ENCODE measurements around the gene KIFC3. TPM values are rescaled to one million over a fixed set of nuclear protein-coding genes. Genes with fewer than 3 reads are reported as not detected.

Gene KIFC3
- total and polyA plus RNA-seq, 2 of the 13 experiments (the other 11 are each of a cell fraction or from before 2014, with no cell fraction given): 42.1 to 45.3 TPM

GRCh38 chr16:57822018-57822553, 19.8 kb upstream of the KIFC3 start:
- CTCF ChIA-PET (ENCODE audit: low intra/inter-chr PET ratio, low total read pairs): no interaction called here

More at GRCh38 chr16:57822018-57822553, 19.8 kb upstream of the KIFC3 start:
- TF ChIP-seq PHF21A (CRISPR knock-in tag; IDR thresholded peaks at IDR 0.05) (no peak), ZNF761 (CRISPR knock-in tag; conservative IDR thresholded peaks at IDR 0.05) (no peak), ZFP62 (CRISPR knock-in tag; IDR thresholded peaks at IDR 0.05) (no peak), ZNF101 (CRISPR knock-in tag; IDR thresholded peaks at IDR 0.05; ENCODE audit: borderline replicate concordance, low read depth) (no peak), SYNCRIP (IDR thresholded peaks at IDR 0.05; ENCODE audit: insufficient read depth, low read depth, low read length) (no peak), ZNF768 (CRISPR knock-in tag; IDR thresholded peaks at IDR 0.05) (peak; percentile 75; the same call in 1 of the 2 replicates), CHCHD3 (CRISPR knock-in tag; IDR thresholded peaks at IDR 0.05) (no peak), ATF1 (CRISPR knock-in tag; IDR thresholded peaks at IDR 0.05) (no peak), ZNF263 (CRISPR knock-in tag; IDR thresholded peaks at IDR 0.05) (peak; percentile 84), ELK4 (CRISPR knock-in tag; IDR thresholded peaks at IDR 0.05; ENCODE audit: borderline replicate concordance) (no peak), ZMYM3 (CRISPR knock-in tag; IDR thresholded peaks at IDR 0.05) (peak; percentile 69; the same call in 1 of the 2 replicates), NFATC3 (CRISPR knock-in tag; IDR thresholded peaks at IDR 0.05) (no peak), ZNF737 (CRISPR knock-in tag; IDR thresholded peaks at IDR 0.05; ENCODE audit: borderline replicate concordance) (peak; percentile 19; the same call in 1 of the 2 replicates), BRD4 (CRISPR knock-in tag; IDR thresholded peaks at IDR 0.05) (no peak), ERF (CRISPR knock-in tag; IDR thresholded peaks at IDR 0.05) (no peak), ISL2 (CRISPR knock-in tag; IDR thresholded peaks at IDR 0.05) (no peak), CAMTA2 (CRISPR knock-in tag; IDR thresholded peaks at IDR 0.05; ENCODE audit: borderline replicate concordance) (no peak)
- no peak for ATAC-seq
- POLR2A ChIA-PET: interaction anchor here (1.0 to 2.1 kb wide), 7 partner anchors 10 to 40 kb away, joined by 3 to 17 read pairs (median 4); partner anchors contain the start of gene KIFC3
- peak overlapping the region; percentile 36 for H3K4me2 ChIP-seq (ENCODE audit: low read depth, low read length)
- no peak overlapping the region for H3K4me3 ChIP-seq (replicated peaks in 1 of 3; ENCODE audit: insufficient read depth in 1 of 3, low read depth in 2 of 3, low read length in 3 of 3)
- no peak overlapping the region for H2AFZ ChIP-seq (ENCODE audit: low read length)
- FAIRE-seq: no peak
- H3K36me3 ChIP-seq (replicated peaks in 1 of 2; ENCODE audit: control insufficient read depth in 1 of 2, insufficient read depth in 2 of 2, low read length in 2 of 2): no peaks in the 10 kb centered on the region
- DNase-seq (ENCODE audit: low spot score): no peak
- 99% methylated on average over 5 of the region's 5 CpGs for WGBS (ENCODE audit: low lambda C conversion rate)
- in situ Hi-C loops (cut with HindIII; ENCODE audit: extremely low pct_ligation_motif_present, low pct_unique_long_range_greater_than_20kb) (no loop called here), intact Hi-C loops (cut with micrococcal nuclease; ENCODE audit: unreplicated experiment) (no loop called here)
- no peaks in the 10 kb centered on the region for H3K27me3 ChIP-seq (ENCODE audit: control insufficient read depth in 1 of 2, insufficient read depth in 2 of 2, low read length in 2 of 2)
- H4K20me1 ChIP-seq (ENCODE audit: insufficient read depth, low read length): no peaks in the 10 kb centered on the region
- H3K9ac ChIP-seq (ENCODE audit: insufficient read depth, low read depth, low read length): no peak overlapping the region
- BruUV-seq (replicated peaks): no TSS peak
- H3K27ac ChIP-seq (ENCODE audit: extremely low read length, insufficient read depth, low read length): peak overlapping the region; percentile 24
- H3K4me1 ChIP-seq (ENCODE audit: insufficient read depth, low read length): peaks cover 57% of the 10 kb centered on the region
- no peaks in the 10 kb centered on the region for H3K79me2 ChIP-seq (ENCODE audit: insufficient read depth, low read length)
- no peaks in the 10 kb centered on the region for H3K9me3 ChIP-seq (ENCODE audit: low read length)

Measured in HepG2 (cell line).